IMR-90 (cell line): ENCODE data around the gene OTUD7B. TPM values are rescaled to one million over a fixed set of nuclear protein-coding genes. Genes with fewer than 3 reads are reported as not detected.

Experiments used
- ATAC-seq: fragments of 200-7000 bp; cut with Tn5 transposase; 2 replicates; pipeline ENCODE4 v1.9.1; 2020; ENCODE audit warnings: low read depth, mild to moderate bottlenecking, moderate library complexity
- BruUV-seq: library from RNA; stranded (reverse); fragments of 400-500 nt; replicated peaks from 2 replicates; lab custom pipeline; 2021; lab: Mats Ljungman, UMichigan
- CTCF ChIA-PET: fragments of 300-600 bp; formaldehyde crosslinking; extraction: SDS; loops from one replicate; lab custom pipeline; 2021; ENCODE audit warnings: antibody characterized with exemption; lab: Yijun Ruan, JAX
- POLR2A ChIA-PET: fragments of 300-600 bp; sonication (Branson Sonifier 250); formaldehyde crosslinking; loops from one replicate; lab custom pipeline; 2022; ENCODE audit warnings: antibody characterized with exemption; ENCODE audit not compliant: unreplicated experiment; lab: Charles Lee
- DNase-seq: peaks from one replicate; pipeline ENCODE4 v3.0.0; 2013
- H2AFZ ChIP-seq: replicated peaks from 2 replicates; pipeline ENCODE3; 2013; ENCODE audit warnings: low read length, mild to moderate bottlenecking; ENCODE audit not compliant: poor library complexity
- H2AK5ac ChIP-seq: 2 replicates; pipeline ENCODE4 v1.6.1; 2013; ENCODE audit warnings: low read depth, low read length, inconsistent platforms
- H2AK9ac ChIP-seq: replicated peaks from 2 replicates; pipeline ENCODE3; 2013; ENCODE audit warnings: mild to moderate bottlenecking, low read depth, low read length, moderate library complexity; ENCODE audit not compliant: poor library complexity
- H2BK120ac ChIP-seq: 2 replicates; pipeline ENCODE4 v1.6.1; 2013; ENCODE audit warnings: low read depth, low read length, inconsistent platforms
- H2BK15ac ChIP-seq: 3 replicates; pipeline ENCODE4 v1.6.1; 2013; ENCODE audit warnings: low read depth, low read length, inconsistent platforms
- H2BK20ac ChIP-seq: 2 replicates; pipeline ENCODE4 v1.6.1; 2013; ENCODE audit warnings: low read depth, mild to moderate bottlenecking, inconsistent platforms, low read length, moderate library complexity
- H2BK5ac ChIP-seq: 2 replicates; pipeline ENCODE4 v1.6.1; 2013; ENCODE audit warnings: mild to moderate bottlenecking, low read depth, low read length, inconsistent platforms; ENCODE audit not compliant: poor library complexity, severe bottlenecking
- H3K14ac ChIP-seq: replicated peaks from 2 replicates; pipeline ENCODE4 v1.6.1; 2013; ENCODE audit warnings: low read depth, low read length, inconsistent platforms
- H3K18ac ChIP-seq: 2 replicates; pipeline ENCODE4 v1.6.1; 2013; ENCODE audit warnings: low read depth, low read length, control low read depth
- H3K23ac ChIP-seq: 2 replicates; pipeline ENCODE4 v1.6.1; 2013; ENCODE audit warnings: low read depth, low read length, inconsistent platforms
- H3K27ac ChIP-seq: 2 replicates; pipeline ENCODE4 v1.5.1; 2013; ENCODE audit warnings: mild to moderate bottlenecking, control low read depth, low read length; ENCODE audit not compliant: insufficient read depth
- H3K27me3 ChIP-seq: 2 replicates; pipeline ENCODE4 v1.6.1; 2013; ENCODE audit warnings: low read length; ENCODE audit not compliant: control insufficient read depth, insufficient read depth
- H3K36me3 ChIP-seq: 2 replicates; pipeline ENCODE4 v1.6.1; 2013; ENCODE audit warnings: low read length, mixed read lengths; ENCODE audit not compliant: control insufficient read depth, insufficient read depth
- H3K4ac ChIP-seq: 2 replicates; pipeline ENCODE4 v1.6.1; 2013; ENCODE audit warnings: low read depth, low read length, inconsistent platforms
- H3K4me1 ChIP-seq: 2 replicates; pipeline ENCODE4 v1.6.1; 2013; ENCODE audit warnings: low read length, mixed read lengths; ENCODE audit not compliant: control insufficient read depth, insufficient read depth
- H3K4me2 ChIP-seq: 2 replicates; pipeline ENCODE4 v1.6.1; 2013; ENCODE audit warnings: low read depth, mild to moderate bottlenecking, control low read depth, low read length, moderate library complexity
- H3K4me3 ChIP-seq: 2 replicates; pipeline ENCODE4 v1.5.1; 2013; ENCODE audit warnings: low read depth, mild to moderate bottlenecking, control low read depth, low read length, moderate library complexity; ENCODE audit not compliant: insufficient read depth
- H3K56ac ChIP-seq: 2 replicates; pipeline ENCODE4 v1.6.1; 2013; ENCODE audit warnings: low read length, inconsistent platforms; ENCODE audit not compliant: insufficient read depth; ENCODE audit errors: extremely low read depth
- H3K79me1 ChIP-seq, 2 experiments: 2 replicates each; pipeline ENCODE4 v1.6.1; 2013; ENCODE audit warnings: low read length in 2 of 2, inconsistent platforms in 1 of 2, low read depth in 1 of 2
- H3K9ac ChIP-seq: 2 replicates; pipeline ENCODE4 v1.6.1; 2013; ENCODE audit warnings: low read depth, low read length, control low read depth
- H3K9me1 ChIP-seq: 2 replicates; pipeline ENCODE4 v1.6.1; 2013; ENCODE audit warnings: low read length, inconsistent platforms; ENCODE audit not compliant: insufficient read depth
- H3K9me3 ChIP-seq: 2 replicates; pipeline ENCODE4 v1.6.1; 2013; ENCODE audit warnings: low read length; ENCODE audit not compliant: control insufficient read depth, insufficient read depth
- H4K20me1 ChIP-seq: 2 replicates; pipeline ENCODE4 v1.6.1; 2013; ENCODE audit warnings: low read length, inconsistent platforms; ENCODE audit not compliant: insufficient read depth
- H4K5ac ChIP-seq: 2 replicates; pipeline ENCODE4 v1.6.1; 2013; ENCODE audit warnings: mild to moderate bottlenecking, low read depth, low read length, control low read depth
- H4K8ac ChIP-seq, 2 experiments: 2 replicates each; pipeline ENCODE4 v1.6.1; 2013; ENCODE audit warnings: low read depth in 2 of 2, low read length in 2 of 2, control low read depth in 1 of 2, inconsistent platforms in 1 of 2
- H4K91ac ChIP-seq: 2 replicates; pipeline ENCODE4 v1.6.1; 2013; ENCODE audit warnings: low read depth, low read length, inconsistent platforms; ENCODE audit not compliant: insufficient read depth
- CHD1 ChIP-seq: IDR thresholded peaks from 2 replicates; pipeline ENCODE4 v1.6.1; 2012; ENCODE audit warnings: low read depth, low read length, improper control_type of control experiment
- FOS ChIP-seq: fragments of 150-350 bp; IDR thresholded peaks from 2 replicates; pipeline ENCODE4 v1.6.1; 2016; ENCODE audit warnings: low read depth, low read length
- MAFK ChIP-seq: IDR thresholded peaks from 2 replicates; pipeline ENCODE4 v1.6.1; 2012; ENCODE audit warnings: low read depth, low read length, improper control_type of control experiment
- MAZ ChIP-seq: IDR thresholded peaks from 2 replicates; pipeline ENCODE4 v1.6.1; 2012; ENCODE audit warnings: low read depth, mild to moderate bottlenecking, low read length, improper control_type of control experiment, moderate library complexity, borderline replicate concordance
- MXI1 ChIP-seq: IDR thresholded peaks from 2 replicates; pipeline ENCODE4 v1.6.1; 2012; ENCODE audit warnings: low read depth, mild to moderate bottlenecking, low read length, moderate library complexity, borderline replicate concordance
- NFE2L2 ChIP-seq: fragments of 150-350 bp; IDR thresholded peaks from 2 replicates; pipeline ENCODE4 v1.6.1; 2016; ENCODE audit warnings: low read depth, mild to moderate bottlenecking, low read length
- POLR2A ChIP-seq: IDR thresholded peaks from 2 replicates; pipeline ENCODE4 v1.6.1; 2012; ENCODE audit warnings: mild to moderate bottlenecking, low read depth, low read length
- WGBS, 2 experiments: methylation state at CpG; one replicate each; pipeline versions ENCODE4 v1.1.5 to v1.1.7; 2013; ENCODE audit warnings: missing lambda C conversion rate in 2 of 2; ENCODE audit not compliant: insufficient read length in 1 of 2; ENCODE audit errors: extremely low coverage in 2 of 2; 5-methylcytosine and 5-hydroxymethylcytosine counted together
- dilution Hi-C: fragments of 300-500 bp; cut with HindIII; formaldehyde crosslinking; loops from one replicate; pipeline ENCODE4 v1.14.3; 2018; ENCODE audit warnings: low sequenced_read_pairs; ENCODE audit not compliant: unreplicated experiment
- in situ Hi-C: fragments of 300-500 bp; cut with MboI; formaldehyde crosslinking; loops from 3 replicates; pipeline ENCODE4 v1.14.3; 2019; ENCODE audit warnings: low sequenced_read_pairs, inconsistent platforms, mixed read lengths
- intact Hi-C: fragments of 100-400 bp; cut with micrococcal nuclease; formaldehyde crosslinking; loops from 2 replicates; pipeline ENCODE4 v1.10.0; 2022
- polyA plus RNA-seq, 3 experiments: library from polyadenylated mRNA; depleted of rRNA; stranded (reverse); fragments of >200 nt; gene quantifications; 2 replicates each; pipeline ENCODE4 v1.2.3, GENCODE V29; 2012; ENCODE audit warnings: low replicate concordance in 1 of 3
- total RNA-seq: library from RNA; depleted of rRNA; stranded (reverse); fragments of >200 nt; gene quantifications from 2 replicates; pipeline ENCODE4 v1.2.3, GENCODE V29; 2012

The OTUD7B gene
- total and polyA plus RNA-seq, 2 of the 4 experiments (the other 2 are of a cell fraction) = 7.5 to 18.6 TPM

GRCh38 chr1:150009604-150010392, 728 bp downstream of the OTUD7B start (continued):
- TF ChIP-seq MAZ (peak; percentile 17; the same call in 1 of the 2 replicates), POLR2A (peak; percentile 76), MXI1 (0 out of 2 replicates have a peak, but pooled peaks have one; percentile 51)

GRCh38 chr1:150008699-150009098, 1.8 kb downstream of the OTUD7B start:
- Histone ChIP-seq H3K36me3 (peaks cover 2% of the 10 kb centered on the region), H3K9me1 (peaks cover 11% of the 10 kb centered on the region), H3K27me3 (no peaks in the 10 kb centered on the region), H3K4ac (no peak overlapping the region; the same call in 1 of the 2 replicates), H4K20me1 (peaks cover 23% of the 10 kb centered on the region; the same call in 1 of the 2 replicates), H2BK5ac (peak overlapping the region; percentile 84), H3K9me3 (no peaks in the 10 kb centered on the region), H3K4me2 (peak overlapping the region; percentile 90), H3K27ac (peak overlapping the region; percentile 24; the same call in 1 of the 2 replicates), H3K18ac (no peak overlapping the region), H2AK9ac (no peak overlapping the region), H2BK120ac (no peak overlapping the region), H2AFZ (no peak overlapping the region), H2AK5ac (no peak overlapping the region), H3K9ac (peak overlapping the region; percentile 97), H3K14ac (peak overlapping the region; percentile 64; the same call in 1 of the 2 replicates), H2BK20ac (no peak overlapping the region), H3K4me3 (peak overlapping the region; percentile 92), H2BK15ac (no peak overlapping the region), H3K79me1 (peaks cover 20 to 43% of the 10 kb centered on the region in 2 experiments; a peak in 3 of 4 replicates), H3K23ac (no peak overlapping the region), H4K8ac (no peak overlapping the region), H3K56ac (peak overlapping the region; percentile 79), H3K4me1 (peaks cover 7% of the 10 kb centered on the region; the same call in 1 of the 2 replicates), H4K91ac (no peak overlapping the region), H4K5ac (no peak overlapping the region)
- intact Hi-C loops (no loop called here), dilution Hi-C loops (no loop called here), in situ Hi-C loops (no loop called here)
- POLR2A ChIA-PET = no interaction called here
- CTCF ChIA-PET = no interaction called here
- ATAC-seq (no peak), DNase-seq (no peak)
- TF ChIP-seq FOS (no peak), NFE2L2 (no peak), MAFK (no peak), POLR2A (no peak), CHD1 (no peak)
- WGBS, 2 experiments = no CpG with 5 or more reads among the region's 6 CpGs
- BruUV-seq = no TSS peak
